OCI-LY1 (cell line): ENCODE measurements around the gene HBD.

Source experiments
- H2AFZ ChIP-seq: fragments of 200-600 bp; sonication (generic), shearing (Covaris generic); 2 replicates; pipeline ENCODE4 v1.6.0; 2014; ENCODE audit warnings: antibody characterized with exemption, mild to moderate bottlenecking, low read length
- H3F3A ChIP-seq: fragments of 200-600 bp; sonication (generic), shearing (Covaris generic); 2 replicates; pipeline ENCODE4 v1.6.0; 2014; ENCODE audit warnings: mild to moderate bottlenecking, antibody characterized with exemption, low read length, moderate library complexity; ENCODE audit not compliant: insufficient read depth
- H3K27ac ChIP-seq: fragments of 200-600 bp; sonication (generic); 2 replicates; pipeline ENCODE4 v1.5.1; 2014; ENCODE audit warnings: low read length, mixed run types, mild to moderate bottlenecking, low read depth; ENCODE audit not compliant: poor library complexity, severe bottlenecking
- H3K27me3 ChIP-seq: fragments of 200-600 bp; sonication (generic); 2 replicates; pipeline ENCODE4 v1.6.0; 2014; ENCODE audit warnings: antibody characterized with exemption, mild to moderate bottlenecking, low read length, moderate library complexity; ENCODE audit not compliant: insufficient read depth
- H3K36me3 ChIP-seq: fragments of 200-600 bp; sonication (generic); 2 replicates; pipeline ENCODE4 v1.6.1; 2014; ENCODE audit warnings: mild to moderate bottlenecking, antibody characterized with exemption, low read length, moderate library complexity, mixed read lengths; ENCODE audit not compliant: insufficient read depth
- H3K4me1 ChIP-seq: fragments of 200-600 bp; sonication (generic); 2 replicates; pipeline ENCODE4 v1.5.1; 2014; ENCODE audit warnings: mild to moderate bottlenecking, low read length, moderate library complexity; ENCODE audit not compliant: insufficient read depth, severe bottlenecking
- H3K4me2 ChIP-seq: fragments of 200-600 bp; sonication (generic), shearing (Covaris generic); 2 replicates; pipeline ENCODE4 v1.6.1; 2014; ENCODE audit warnings: low read length
- H3K4me3 ChIP-seq: fragments of 200-600 bp; sonication (generic); 2 replicates; pipeline ENCODE4 v1.5.1; 2014; ENCODE audit warnings: low read length, low read depth, mild to moderate bottlenecking, mixed read lengths; ENCODE audit not compliant: poor library complexity, severe bottlenecking
- H3K79me2 ChIP-seq: fragments of 200-600 bp; shearing (Covaris generic); 2 replicates; pipeline ENCODE4 v1.6.1; 2016; ENCODE audit warnings: mixed run types, low read length, mixed read lengths; ENCODE audit not compliant: insufficient read depth
- H3K9ac ChIP-seq: fragments of 200-600 bp; sonication (generic), shearing (Covaris generic); 2 replicates; pipeline ENCODE4 v1.6.1; 2014; ENCODE audit warnings: mild to moderate bottlenecking, low read length, mixed read lengths
- H3K9me2 ChIP-seq: fragments of 200-600 bp; sonication (generic), shearing (Covaris generic); 2 replicates; pipeline ENCODE4 v1.6.1; 2014; ENCODE audit warnings: low read depth, mild to moderate bottlenecking, low read length, mixed read lengths
- H3K9me3 ChIP-seq: fragments of 200-600 bp; shearing (Covaris generic); 2 replicates; pipeline ENCODE4 v1.6.1; 2014; ENCODE audit warnings: low read length, mixed read lengths
- H4K20me1 ChIP-seq: fragments of 200-600 bp; sonication (generic), shearing (Covaris generic); 2 replicates; pipeline ENCODE4 v1.6.0; 2016; ENCODE audit warnings: mild to moderate bottlenecking, low read length; ENCODE audit not compliant: insufficient read depth
- EZH2 ChIP-seq: fragments of 200-600 bp; sonication (generic), shearing (Covaris generic); IDR thresholded peaks from 2 replicates; pipeline ENCODE4 v1.8.0; 2017; ENCODE audit warnings: borderline replicate concordance, mixed run types, mild to moderate bottlenecking, antibody characterized with exemption, low read length, moderate library complexity, mixed read lengths
- TF ChIP-seq, protein P1 (sequence below): fragments of 200-600 bp; sonication (generic), shearing (Covaris generic); IDR thresholded peaks from 2 replicates; pipeline ENCODE4 v1.5.1; 2017; ENCODE audit warnings: mild to moderate bottlenecking, antibody characterized with exemption, low read length, moderate library complexity, mixed read lengths

Gene HBD

GRCh38 chr11:5197536-5197935 lies 36.7 kb downstream of the HBD start:
- TF ChIP-seq, protein P1, sequence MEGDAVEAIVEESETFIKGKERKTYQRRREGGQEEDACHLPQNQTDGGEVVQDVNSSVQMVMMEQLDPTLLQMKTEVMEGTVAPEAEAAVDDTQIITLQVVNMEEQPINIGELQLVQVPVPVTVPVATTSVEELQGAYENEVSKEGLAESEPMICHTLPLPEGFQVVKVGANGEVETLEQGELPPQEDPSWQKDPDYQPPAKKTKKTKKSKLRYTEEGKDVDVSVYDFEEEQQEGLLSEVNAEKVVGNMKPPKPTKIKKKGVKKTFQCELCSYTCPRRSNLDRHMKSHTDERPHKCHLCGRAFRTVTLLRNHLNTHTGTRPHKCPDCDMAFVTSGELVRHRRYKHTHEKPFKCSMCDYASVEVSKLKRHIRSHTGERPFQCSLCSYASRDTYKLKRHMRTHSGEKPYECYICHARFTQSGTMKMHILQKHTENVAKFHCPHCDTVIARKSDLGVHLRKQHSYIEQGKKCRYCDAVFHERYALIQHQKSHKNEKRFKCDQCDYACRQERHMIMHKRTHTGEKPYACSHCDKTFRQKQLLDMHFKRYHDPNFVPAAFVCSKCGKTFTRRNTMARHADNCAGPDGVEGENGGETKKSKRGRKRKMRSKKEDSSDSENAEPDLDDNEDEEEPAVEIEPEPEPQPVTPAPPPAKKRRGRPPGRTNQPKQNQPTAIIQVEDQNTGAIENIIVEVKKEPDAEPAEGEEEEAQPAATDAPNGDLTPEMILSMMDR, result no peak
- TF ChIP-seq EZH2, result no peak
- no peaks in the 10 kb centered on the region for H3K27me3 ChIP-seq
- H4K20me1 ChIP-seq, result no peaks in the 10 kb centered on the region
- H3K9me2 ChIP-seq, result no peaks in the 10 kb centered on the region
- H3K36me3 ChIP-seq, result no peaks in the 10 kb centered on the region
- no peak overlapping the region for H3K9ac ChIP-seq
- no peaks in the 10 kb centered on the region for H3K9me3 ChIP-seq
- no peak overlapping the region for H3K4me3 ChIP-seq
- no peaks in the 10 kb centered on the region for H3K4me1 ChIP-seq
- no peak overlapping the region for H3K4me2 ChIP-seq
- H2AFZ ChIP-seq, result no peak overlapping the region
- H3F3A ChIP-seq, result no peaks in the 10 kb centered on the region
- no peak overlapping the region for H3K27ac ChIP-seq
- no peaks in the 10 kb centered on the region for H3K79me2 ChIP-seq

- no peak overlapping the region for H3K4me3 ChIP-seq
These were observed 37.6 kb downstream of the HBD start for GRCh38 chr11:5196731-5197130.

GRCh38 chr11:5196067-5196466 lies 38.2 kb downstream of the HBD start:
- Histone ChIP-seq H3K36me3 (no peaks in the 10 kb centered on the region), H3K4me3 (no peak overlapping the region), H4K20me1 (no peaks in the 10 kb centered on the region), H3K79me2 (no peaks in the 10 kb centered on the region), H3F3A (no peaks in the 10 kb centered on the region), H2AFZ (no peak overlapping the region), H3K27ac (no peak overlapping the region), H3K27me3 (no peaks in the 10 kb centered on the region), H3K9ac (no peak overlapping the region), H3K4me2 (no peak overlapping the region), H3K9me2 (no peaks in the 10 kb centered on the region), H3K9me3 (no peaks in the 10 kb centered on the region), H3K4me1 (no peaks in the 10 kb centered on the region)
- TF ChIP-seq, protein P1, result no peak
- TF ChIP-seq EZH2, result no peak

More at GRCh38 chr11:5196731-5197130, 37.6 kb downstream of the HBD start:
- Histone ChIP-seq H3K9me2 (no peaks in the 10 kb centered on the region), H3K27me3 (no peaks in the 10 kb centered on the region), H3K4me1 (no peaks in the 10 kb centered on the region), H3K4me2 (no peak overlapping the region), H3K79me2 (no peaks in the 10 kb centered on the region), H3K9me3 (no peaks in the 10 kb centered on the region), H3K36me3 (no peaks in the 10 kb centered on the region), H4K20me1 (no peaks in the 10 kb centered on the region), H3K9ac (no peak overlapping the region), H2AFZ (no peak overlapping the region), H3F3A (no peaks in the 10 kb centered on the region), H3K27ac (no peak overlapping the region)
- TF ChIP-seq, protein P1, result no peak
- TF ChIP-seq EZH2, result no peak
